IMR-90 (cell line): ENCODE measurements around the gene AGPAT3. TPM values are rescaled to one million over a fixed set of nuclear protein-coding genes. Genes with fewer than 3 reads are reported as not detected.

Source experiments
- ATAC-seq: fragments of 200-7000 bp; cut with Tn5 transposase; 2 replicates; pipeline ENCODE4 v1.9.1; 2020; ENCODE audit warnings: low read depth, mild to moderate bottlenecking, moderate library complexity
- BruUV-seq: library from RNA; stranded (reverse); fragments of 400-500 nt; replicated peaks from 2 replicates; lab custom pipeline; 2021; lab: Mats Ljungman, UMichigan
- CTCF ChIA-PET: fragments of 300-600 bp; formaldehyde crosslinking; extraction: SDS; loops from one replicate; lab custom pipeline; 2021; ENCODE audit warnings: antibody characterized with exemption; lab: Yijun Ruan, JAX
- POLR2A ChIA-PET: fragments of 300-600 bp; sonication (Branson Sonifier 250); formaldehyde crosslinking; loops from one replicate; lab custom pipeline; 2022; ENCODE audit warnings: antibody characterized with exemption; ENCODE audit not compliant: unreplicated experiment; lab: Charles Lee
- DNase-seq: peaks from one replicate; pipeline ENCODE4 v3.0.0; 2013
- H2AFZ ChIP-seq: replicated peaks from 2 replicates; pipeline ENCODE3; 2013; ENCODE audit warnings: low read length, mild to moderate bottlenecking; ENCODE audit not compliant: poor library complexity
- H2AK5ac ChIP-seq: 2 replicates; pipeline ENCODE4 v1.6.1; 2013; ENCODE audit warnings: low read depth, low read length, inconsistent platforms
- H2AK9ac ChIP-seq: replicated peaks from 2 replicates; pipeline ENCODE3; 2013; ENCODE audit warnings: mild to moderate bottlenecking, low read depth, low read length, moderate library complexity; ENCODE audit not compliant: poor library complexity
- H2BK120ac ChIP-seq: 2 replicates; pipeline ENCODE4 v1.6.1; 2013; ENCODE audit warnings: low read depth, low read length, inconsistent platforms
- H2BK15ac ChIP-seq: 3 replicates; pipeline ENCODE4 v1.6.1; 2013; ENCODE audit warnings: low read depth, low read length, inconsistent platforms
- H2BK20ac ChIP-seq: 2 replicates; pipeline ENCODE4 v1.6.1; 2013; ENCODE audit warnings: low read depth, mild to moderate bottlenecking, inconsistent platforms, low read length, moderate library complexity
- H2BK5ac ChIP-seq: 2 replicates; pipeline ENCODE4 v1.6.1; 2013; ENCODE audit warnings: mild to moderate bottlenecking, low read depth, low read length, inconsistent platforms; ENCODE audit not compliant: poor library complexity, severe bottlenecking
- H3K14ac ChIP-seq: replicated peaks from 2 replicates; pipeline ENCODE4 v1.6.1; 2013; ENCODE audit warnings: low read depth, low read length, inconsistent platforms
- H3K18ac ChIP-seq: 2 replicates; pipeline ENCODE4 v1.6.1; 2013; ENCODE audit warnings: low read depth, low read length, control low read depth
- H3K23ac ChIP-seq: 2 replicates; pipeline ENCODE4 v1.6.1; 2013; ENCODE audit warnings: low read depth, low read length, inconsistent platforms
- H3K27ac ChIP-seq: 2 replicates; pipeline ENCODE4 v1.5.1; 2013; ENCODE audit warnings: mild to moderate bottlenecking, control low read depth, low read length; ENCODE audit not compliant: insufficient read depth
- H3K27me3 ChIP-seq: 2 replicates; pipeline ENCODE4 v1.6.1; 2013; ENCODE audit warnings: low read length; ENCODE audit not compliant: control insufficient read depth, insufficient read depth
- H3K36me3 ChIP-seq: 2 replicates; pipeline ENCODE4 v1.6.1; 2013; ENCODE audit warnings: low read length, mixed read lengths; ENCODE audit not compliant: control insufficient read depth, insufficient read depth
- H3K4ac ChIP-seq: 2 replicates; pipeline ENCODE4 v1.6.1; 2013; ENCODE audit warnings: low read depth, low read length, inconsistent platforms
- H3K4me1 ChIP-seq: 2 replicates; pipeline ENCODE4 v1.6.1; 2013; ENCODE audit warnings: low read length, mixed read lengths; ENCODE audit not compliant: control insufficient read depth, insufficient read depth
- H3K4me2 ChIP-seq: 2 replicates; pipeline ENCODE4 v1.6.1; 2013; ENCODE audit warnings: low read depth, mild to moderate bottlenecking, control low read depth, low read length, moderate library complexity
- H3K4me3 ChIP-seq: 2 replicates; pipeline ENCODE4 v1.5.1; 2013; ENCODE audit warnings: low read depth, mild to moderate bottlenecking, control low read depth, low read length, moderate library complexity; ENCODE audit not compliant: insufficient read depth
- H3K56ac ChIP-seq: 2 replicates; pipeline ENCODE4 v1.6.1; 2013; ENCODE audit warnings: low read length, inconsistent platforms; ENCODE audit not compliant: insufficient read depth; ENCODE audit errors: extremely low read depth
- H3K79me1 ChIP-seq, 2 experiments: 2 replicates each; pipeline ENCODE4 v1.6.1; 2013; ENCODE audit warnings: low read length in 2 of 2, inconsistent platforms in 1 of 2, low read depth in 1 of 2
- H3K9ac ChIP-seq: 2 replicates; pipeline ENCODE4 v1.6.1; 2013; ENCODE audit warnings: low read depth, low read length, control low read depth
- H3K9me1 ChIP-seq: 2 replicates; pipeline ENCODE4 v1.6.1; 2013; ENCODE audit warnings: low read length, inconsistent platforms; ENCODE audit not compliant: insufficient read depth
- H3K9me3 ChIP-seq: 2 replicates; pipeline ENCODE4 v1.6.1; 2013; ENCODE audit warnings: low read length; ENCODE audit not compliant: control insufficient read depth, insufficient read depth
- H4K20me1 ChIP-seq: 2 replicates; pipeline ENCODE4 v1.6.1; 2013; ENCODE audit warnings: low read length, inconsistent platforms; ENCODE audit not compliant: insufficient read depth
- H4K5ac ChIP-seq: 2 replicates; pipeline ENCODE4 v1.6.1; 2013; ENCODE audit warnings: mild to moderate bottlenecking, low read depth, low read length, control low read depth
- H4K8ac ChIP-seq, 2 experiments: 2 replicates each; pipeline ENCODE4 v1.6.1; 2013; ENCODE audit warnings: low read depth in 2 of 2, low read length in 2 of 2, control low read depth in 1 of 2, inconsistent platforms in 1 of 2
- H4K91ac ChIP-seq: 2 replicates; pipeline ENCODE4 v1.6.1; 2013; ENCODE audit warnings: low read depth, low read length, inconsistent platforms; ENCODE audit not compliant: insufficient read depth
- CEBPB ChIP-seq: IDR thresholded peaks from 2 replicates; pipeline ENCODE4 v1.6.1; 2012; ENCODE audit warnings: low read depth, low read length, improper control_type of control experiment
- FOS ChIP-seq: fragments of 150-350 bp; IDR thresholded peaks from 2 replicates; pipeline ENCODE4 v1.6.1; 2016; ENCODE audit warnings: low read depth, low read length
- POLR2A ChIP-seq: IDR thresholded peaks from 2 replicates; pipeline ENCODE4 v1.6.1; 2012; ENCODE audit warnings: mild to moderate bottlenecking, low read depth, low read length
- RCOR1 ChIP-seq: IDR thresholded peaks from 2 replicates; pipeline ENCODE4 v1.6.1; 2012; ENCODE audit warnings: mild to moderate bottlenecking, low read length, improper control_type of control experiment; ENCODE audit not compliant: insufficient replicate concordance
- RFX5 ChIP-seq: IDR thresholded peaks from 2 replicates; pipeline ENCODE4 v1.8.0; 2012; ENCODE audit warnings: low read depth, mild to moderate bottlenecking, low read length, moderate library complexity
- WGBS, 2 experiments: methylation state at CpG; one replicate each; pipeline versions ENCODE4 v1.1.5 to v1.1.7; 2013; ENCODE audit warnings: missing lambda C conversion rate in 2 of 2; ENCODE audit not compliant: insufficient read length in 1 of 2; ENCODE audit errors: extremely low coverage in 2 of 2; 5-methylcytosine and 5-hydroxymethylcytosine counted together
- dilution Hi-C: fragments of 300-500 bp; cut with HindIII; formaldehyde crosslinking; loops from one replicate; pipeline ENCODE4 v1.14.3; 2018; ENCODE audit warnings: low sequenced_read_pairs; ENCODE audit not compliant: unreplicated experiment
- in situ Hi-C: fragments of 300-500 bp; cut with MboI; formaldehyde crosslinking; loops from 3 replicates; pipeline ENCODE4 v1.14.3; 2019; ENCODE audit warnings: low sequenced_read_pairs, inconsistent platforms, mixed read lengths
- intact Hi-C: fragments of 100-400 bp; cut with micrococcal nuclease; formaldehyde crosslinking; loops from 2 replicates; pipeline ENCODE4 v1.10.0; 2022
- polyA plus RNA-seq, 3 experiments: library from polyadenylated mRNA; depleted of rRNA; stranded (reverse); fragments of >200 nt; gene quantifications; 2 replicates each; pipeline ENCODE4 v1.2.3, GENCODE V29; 2012; ENCODE audit warnings: low replicate concordance in 1 of 3
- total RNA-seq: library from RNA; depleted of rRNA; stranded (reverse); fragments of >200 nt; gene quantifications from 2 replicates; pipeline ENCODE4 v1.2.3, GENCODE V29; 2012

AGPAT3 gene
- total and polyA plus RNA-seq, 2 of the 4 experiments (the other 2 are of a cell fraction): 27.1 to 38.7 TPM

- Histone ChIP-seq H3K9ac (no peak overlapping the region), H2AK9ac (peak overlapping the region; percentile 60), H4K5ac (no peak overlapping the region), H3K4me3 (no peak overlapping the region), H3K23ac (no peak overlapping the region), H2AFZ (no peak overlapping the region), H4K91ac (no peak overlapping the region), H4K8ac (no peak overlapping the region), H4K20me1 (peaks cover 51% of the 10 kb centered on the region), H3K27me3 (no peaks in the 10 kb centered on the region), H3K4me1 (peaks cover 9% of the 10 kb centered on the region), H2BK20ac (no peak overlapping the region), H3K27ac (no peak overlapping the region), H2BK5ac (no peak overlapping the region), H3K36me3 (peaks cover 16% of the 10 kb centered on the region), H2BK15ac (no peak overlapping the region), H2BK120ac (no peak overlapping the region), H3K9me3 (no peaks in the 10 kb centered on the region), H3K14ac (no peak overlapping the region), H3K18ac (no peak overlapping the region), H3K56ac (no peak overlapping the region), H3K79me1 (peaks cover 21 to 61% of the 10 kb centered on the region in 2 experiments), H3K4me2 (no peak overlapping the region), H2AK5ac (no peak overlapping the region), H3K4ac (no peak overlapping the region), H3K9me1 (peaks cover 30% of the 10 kb centered on the region)
- TF ChIP-seq CEBPB (no peak), RFX5 (no peak), POLR2A (no peak), FOS (no peak), RCOR1 (no peak)
- ChIA-PET POLR2A (no interaction called here), CTCF (no interaction called here)
- in situ Hi-C loops (no loop called here), dilution Hi-C loops (no loop called here), intact Hi-C loops (no loop called here)
- ATAC-seq: no peak
- no TSS peak for BruUV-seq
- WGBS, 2 experiments: no CpG with 5 or more reads among the region's 17 CpGs
- no peak for DNase-seq
Observed at GRCh38 chr21:43957128-43957571, 92.1 kb downstream of the AGPAT3 start.
